Activated CD4-positive, alpha-beta T cell treated with anti-CD3 and anti-CD28 coated beads for 36 hours (primary cell): Measurements from ENCODE around the gene OSER1. TPM values are rescaled to one million over a fixed set of nuclear protein-coding genes. Genes with fewer than 3 reads are reported as not detected.

Experiments used
- ATAC-seq: fragments of 200-7000 bp; cut with Tn5 transposase; one replicate; pipeline ENCODE4 v1.10.0; 2021; ENCODE audit warnings: mild to moderate bottlenecking, moderate library complexity
- CTCF ChIA-PET: fragments of 350-600 bp; sonication (Branson Sonifier 250); formaldehyde crosslinking; loops from one replicate; lab custom pipeline; 2021; ENCODE audit warnings: antibody characterized with exemption; lab: Charles Lee
- POLR2A ChIA-PET: fragments of 350-600 bp; sonication (Branson Sonifier 250); formaldehyde crosslinking; loops from one replicate; lab custom pipeline; 2021; ENCODE audit warnings: antibody characterized with exemption, inconsistent platforms; lab: Charles Lee
- DNase-seq: peaks from one replicate; pipeline ENCODE4 v3.0.0-alpha.2; 2020
- H3K27ac Mint-ChIP-seq: one replicate; pipeline ENCODE4 v1.8.0; 2021; ENCODE audit warnings: mixed read lengths
- H3K27me3 Mint-ChIP-seq: one replicate; pipeline ENCODE4 v1.8.0; 2021; ENCODE audit warnings: mixed read lengths
- H3K36me3 Mint-ChIP-seq: one replicate; pipeline ENCODE4 v1.8.0; 2021; ENCODE audit warnings: low read depth, mixed read lengths
- H3K4me1 Mint-ChIP-seq: one replicate; pipeline ENCODE4 v1.8.0; 2021; ENCODE audit warnings: mixed read lengths
- H3K4me3 Mint-ChIP-seq: one replicate; pipeline ENCODE4 v1.8.0; 2021; ENCODE audit warnings: mild to moderate bottlenecking, moderate library complexity, mixed read lengths
- H3K9me3 Mint-ChIP-seq: one replicate; pipeline ENCODE4 v1.8.0; 2021; ENCODE audit warnings: low read depth, mixed read lengths
- intact Hi-C, 2 experiments: fragments of 100-400 bp; cut with DNase I in 1 of 2; cut with micrococcal nuclease in 1 of 2; formaldehyde crosslinking; loops; one replicate each; pipeline versions ENCODE4 v1.14.2 to v1.15.1; 2022 to 2024; cut with DNase I, micrococcal nuclease
- total RNA-seq, 2 experiments: library from RNA; stranded (reverse); gene quantifications; one replicate each; pipeline ENCODE4 v1.2.3, GENCODE V29; 2021

The OSER1 gene
- total RNA-seq, 2 experiments from 2014 or later: 19.9 to 22.5 TPM

- H3K27me3 Mint-ChIP-seq: peaks cover 36% of the 10 kb centered on the region
- H3K4me1 Mint-ChIP-seq: peaks cover 4% of the 10 kb centered on the region
- intact Hi-C loops: no loop called here
- H3K36me3 Mint-ChIP-seq: no peaks in the 10 kb centered on the region
- H3K4me3 Mint-ChIP-seq: no peak overlapping the region
- ChIA-PET POLR2A (interaction anchor here (0.5 to 0.6 kb wide), 2 partner anchors 8 to 733 kb away, joined by 3 read pairs; no protein-coding TSS in a partner anchor), CTCF (interaction anchor here (0.6 to 5.7 kb wide), 6 partner anchors 8 to 742 kb away, joined by 3 to 166 read pairs (median 6); no protein-coding TSS in a partner anchor)
- DNase-seq (no peak), ATAC-seq (no peak)
- H3K27ac Mint-ChIP-seq: no peak overlapping the region
- H3K9me3 Mint-ChIP-seq: no peaks in the 10 kb centered on the region
Measured at GRCh38 chr20:44187772-44188709, 22.5 kb downstream of the OSER1 start.

DNA sequence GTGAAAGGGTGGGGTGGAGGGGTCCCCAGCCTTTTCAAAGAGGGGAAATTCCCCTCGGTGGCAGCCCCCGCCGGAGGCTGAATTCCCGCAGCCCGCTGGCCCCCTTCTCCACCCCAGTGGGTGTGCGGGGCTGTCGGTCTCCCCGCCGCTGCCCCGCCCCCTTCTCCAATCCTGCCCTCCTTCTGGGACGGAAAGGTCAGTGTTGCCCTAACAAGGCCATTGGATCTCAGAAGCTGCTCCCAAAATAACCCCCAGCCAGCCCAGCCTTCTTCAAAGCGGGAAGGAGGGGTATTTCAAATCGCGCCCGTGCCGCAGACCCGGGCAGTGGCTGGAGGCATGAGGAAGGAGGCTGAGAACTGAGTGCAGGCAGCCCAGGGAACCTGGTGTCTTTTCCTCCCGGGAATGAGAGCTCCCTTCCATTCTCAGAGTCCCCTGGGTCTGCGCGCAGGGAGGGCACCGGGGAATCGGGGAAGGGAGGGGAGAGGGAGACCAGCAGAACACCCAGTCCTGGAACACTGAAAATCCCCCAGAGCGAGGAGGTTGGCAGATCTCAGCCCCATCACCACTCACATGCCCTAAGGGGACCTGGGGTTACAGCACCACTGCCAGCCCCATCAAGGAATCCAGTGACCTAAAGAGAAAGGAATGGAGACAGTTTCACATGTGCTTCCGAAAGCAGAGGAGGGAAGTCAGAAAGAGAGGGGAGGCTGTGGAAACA is 23.4 kb downstream of the OSER1 start, which contains the start of gene JPH2:
TSS of gene JPH2 (minus strand) at position 135 of the 718 bp plus-strand sequence. CDS start 483 bp downstream, outside the sequence.
- H3K9me3 Mint-ChIP-seq: no peaks in the 10 kb centered on the region
- no peak within 1 kb of the TSS for H3K27ac Mint-ChIP-seq
- CTCF ChIA-PET: interaction anchor here (1.0 to 5.7 kb wide), 2 partner anchors 10 to 69 kb away, joined by 3 to 166 read pairs; no protein-coding TSS in a partner anchor
- H3K27me3 Mint-ChIP-seq: peaks cover 42% of the 10 kb centered on the region
- ATAC-seq (no peak), DNase-seq (no peak)
- no peak within 1 kb of the TSS for H3K4me3 Mint-ChIP-seq
- no peaks in the 10 kb centered on the region for H3K36me3 Mint-ChIP-seq
- POLR2A ChIA-PET: interaction anchor here (0.5 to 0.6 kb wide), 2 partner anchors 9 to 732 kb away, joined by 3 read pairs; no protein-coding TSS in a partner anchor
- peaks cover 4% of the 10 kb centered on the region for H3K4me1 Mint-ChIP-seq
- intact Hi-C loops: no loop called here

GRCh38 chr20:44186674-44187053 is 23.9 kb downstream of the OSER1 start:
- no peaks in the 10 kb centered on the region for H3K9me3 Mint-ChIP-seq
- intact Hi-C loops: no loop called here
- H3K27me3 Mint-ChIP-seq: peaks cover 45% of the 10 kb centered on the region
- no peak overlapping the region for H3K4me3 Mint-ChIP-seq
- H3K36me3 Mint-ChIP-seq: no peaks in the 10 kb centered on the region
- H3K27ac Mint-ChIP-seq: no peak overlapping the region
- DNase-seq (no peak), ATAC-seq (no peak)
- POLR2A ChIA-PET: no interaction called here
- H3K4me1 Mint-ChIP-seq: peaks cover 4% of the 10 kb centered on the region
- CTCF ChIA-PET: interaction anchor here (0.7 to 5.7 kb wide), 3 partner anchors 8 to 937 kb away, joined by 3 to 166 read pairs (median 4); no protein-coding TSS in a partner anchor

DNA sequence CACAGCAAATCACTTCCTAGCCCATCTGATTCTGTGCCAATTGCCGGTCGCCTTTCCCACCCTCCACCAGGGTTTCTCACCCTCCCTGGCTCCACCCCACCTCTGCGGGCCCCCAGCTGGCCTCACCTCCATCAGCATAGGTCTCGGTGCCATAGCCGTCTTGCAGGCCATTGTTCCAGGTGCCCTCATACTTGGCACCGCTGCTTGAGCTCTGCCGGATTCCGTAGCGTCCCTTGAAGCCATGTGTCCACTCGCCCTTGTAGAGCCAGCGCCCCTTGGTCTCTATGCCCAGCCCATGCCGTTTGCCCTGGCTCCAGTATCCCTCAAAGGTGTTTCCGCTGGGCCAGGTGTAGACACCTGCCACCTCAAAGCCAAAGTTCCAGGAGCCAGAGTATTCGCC is 24.4 kb downstream of the OSER1 start:
- H3K4me1 Mint-ChIP-seq: peaks cover 4% of the 10 kb centered on the region
- H3K36me3 Mint-ChIP-seq: no peaks in the 10 kb centered on the region
- DNase-seq (no peak), ATAC-seq (no peak)
- no peak overlapping the region for H3K4me3 Mint-ChIP-seq
- H3K9me3 Mint-ChIP-seq: no peaks in the 10 kb centered on the region
- CTCF ChIA-PET: interaction anchor here (0.7 to 1.2 kb wide), 2 partner anchors 9 to 937 kb away, joined by 3 to 4 read pairs; no protein-coding TSS in a partner anchor
- no peak overlapping the region for H3K27ac Mint-ChIP-seq
- intact Hi-C loops: no loop called here
- peaks cover 49% of the 10 kb centered on the region for H3K27me3 Mint-ChIP-seq
- POLR2A ChIA-PET: no interaction called here

GRCh38 chr20:44185574-44185973 is 25.0 kb downstream of the OSER1 start:
- POLR2A ChIA-PET: no interaction called here
- CTCF ChIA-PET: interaction anchor here (0.7 to 1.2 kb wide), 2 partner anchors 10 to 936 kb away, joined by 3 to 4 read pairs; no protein-coding TSS in a partner anchor
- Mint-ChIP-seq H3K27ac (no peak overlapping the region), H3K9me3 (no peaks in the 10 kb centered on the region), H3K4me1 (peaks cover 4% of the 10 kb centered on the region), H3K36me3 (no peaks in the 10 kb centered on the region), H3K4me3 (no peak overlapping the region), H3K27me3 (peaks cover 46% of the 10 kb centered on the region)
- ATAC-seq: no peak
- intact Hi-C loops: no loop called here
- no peak for DNase-seq

GRCh38 chr20:44183282-44183681 is 27.3 kb downstream of the OSER1 start:
- H3K4me1 Mint-ChIP-seq: peaks cover 4% of the 10 kb centered on the region
- CTCF ChIA-PET: no interaction called here
- no peak for ATAC-seq

DNA sequence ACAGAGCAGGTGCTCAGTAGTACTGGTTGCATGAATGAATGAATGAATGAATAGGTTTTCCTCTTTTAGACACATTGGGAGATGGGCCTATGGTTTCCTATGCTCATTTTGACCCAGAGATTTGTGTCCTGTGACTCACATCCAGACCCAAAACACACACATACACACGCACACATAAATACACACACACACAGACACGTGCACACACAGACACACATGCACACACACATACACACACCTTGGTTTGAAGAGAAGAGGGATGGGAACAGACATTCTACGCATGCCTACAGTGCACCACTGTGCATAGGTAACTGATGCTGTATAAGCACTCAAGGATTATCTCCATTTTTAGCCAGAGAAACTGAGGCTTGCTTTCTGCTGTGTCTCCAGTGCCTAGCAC is 27.7 kb downstream of the OSER1 start:
- ChIA-PET POLR2A (no interaction called here), CTCF (no interaction called here)
- intact Hi-C loops: no loop called here
- H3K27ac Mint-ChIP-seq: no peak overlapping the region
- no peak overlapping the region for H3K4me3 Mint-ChIP-seq
- H3K27me3 Mint-ChIP-seq: peaks cover 36% of the 10 kb centered on the region
- H3K9me3 Mint-ChIP-seq: no peaks in the 10 kb centered on the region
- no peak for DNase-seq
- ATAC-seq: no peak
- peaks cover 4% of the 10 kb centered on the region for H3K4me1 Mint-ChIP-seq
- H3K36me3 Mint-ChIP-seq: no peaks in the 10 kb centered on the region

More at GRCh38 chr20:44183282-44183681, 27.3 kb downstream of the OSER1 start:
- DNase-seq: no peak
- H3K27ac Mint-ChIP-seq: no peak overlapping the region
- H3K9me3 Mint-ChIP-seq: no peaks in the 10 kb centered on the region
- H3K27me3 Mint-ChIP-seq: peaks cover 40% of the 10 kb centered on the region
- H3K36me3 Mint-ChIP-seq: no peaks in the 10 kb centered on the region
- no peak overlapping the region for H3K4me3 Mint-ChIP-seq
- intact Hi-C loops: no loop called here
- POLR2A ChIA-PET: no interaction called here

DNA sequence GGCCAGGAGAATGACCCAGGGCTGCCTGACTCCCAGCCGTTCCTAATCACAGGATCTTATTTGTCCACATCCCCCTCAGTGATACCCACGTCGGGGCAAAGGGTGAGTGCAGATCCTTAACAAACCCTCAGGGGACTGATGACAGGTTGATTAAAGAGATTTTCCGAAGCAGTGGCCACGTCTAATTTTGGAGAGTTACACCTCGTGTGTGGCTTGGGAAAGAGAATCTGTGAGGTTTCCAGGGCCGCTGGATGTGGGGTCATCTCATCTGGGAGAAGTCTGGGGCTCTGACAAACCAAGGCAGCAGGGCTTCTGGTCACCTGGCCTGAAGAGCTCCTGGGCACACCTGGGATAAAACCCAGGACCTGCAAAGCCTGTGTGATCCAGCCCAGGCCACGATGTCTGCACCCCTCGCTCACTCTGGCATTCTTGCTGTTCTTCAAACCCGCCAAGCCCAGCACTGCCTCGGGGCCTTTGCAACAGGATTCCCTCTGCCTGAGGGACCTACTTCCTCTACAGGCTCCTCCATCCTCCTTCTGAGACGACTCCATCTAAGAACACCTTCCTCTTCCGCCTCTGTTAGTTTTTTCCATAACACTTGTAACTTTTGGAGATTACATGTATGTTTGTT is 28.3 kb downstream of the OSER1 start:
- no peak overlapping the region for H3K4me3 Mint-ChIP-seq
- no peaks in the 10 kb centered on the region for H3K36me3 Mint-ChIP-seq
- H3K27ac Mint-ChIP-seq: no peak overlapping the region
- DNase-seq (no peak), ATAC-seq (no peak)
- peaks cover under 1% of the 10 kb centered on the region for H3K4me1 Mint-ChIP-seq
- H3K27me3 Mint-ChIP-seq: peaks cover 32% of the 10 kb centered on the region
- ChIA-PET POLR2A (no interaction called here), CTCF (interaction anchor here (1.0 kb wide), 1 partner anchor 66 kb away, joined by 4 read pairs; no protein-coding TSS in a partner anchor)
- no peaks in the 10 kb centered on the region for H3K9me3 Mint-ChIP-seq
- intact Hi-C loops: no loop called here

DNA sequence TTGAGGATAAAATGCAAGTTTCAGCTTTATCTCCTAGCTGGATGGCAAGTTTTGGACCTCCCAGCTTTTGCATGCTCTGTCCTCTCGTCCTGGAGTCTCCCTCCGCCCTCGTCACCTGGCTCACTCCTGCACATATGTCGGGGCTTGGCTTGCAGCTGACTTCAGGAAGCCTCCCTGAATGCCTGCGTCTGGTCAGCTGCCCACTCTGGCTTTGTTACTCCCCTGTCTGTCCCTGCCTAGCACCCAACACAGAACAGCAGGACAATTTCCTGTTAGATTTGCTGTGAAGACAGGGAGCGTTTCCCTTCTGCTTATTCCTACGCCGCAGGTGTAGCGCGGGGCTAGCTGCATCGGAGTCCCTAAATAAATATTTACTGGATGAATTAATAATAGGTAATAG is 29.0 kb downstream of the OSER1 start:
- ATAC-seq: no peak
- POLR2A ChIA-PET: no interaction called here

GRCh38 chr20:44180814-44181213 is 29.8 kb downstream of the OSER1 start:
- Mint-ChIP-seq H3K27me3 (peaks cover 27% of the 10 kb centered on the region), H3K9me3 (no peaks in the 10 kb centered on the region), H3K4me1 (no peaks in the 10 kb centered on the region), H3K36me3 (no peaks in the 10 kb centered on the region), H3K27ac (no peak overlapping the region), H3K4me3 (no peak overlapping the region)
- intact Hi-C loops: no loop called here
- ChIA-PET POLR2A (no interaction called here), CTCF (interaction anchor here (0.8 to 1.5 kb wide), 3 partner anchors 8 to 64 kb away, joined by 5 to 9 read pairs (median 5); no protein-coding TSS in a partner anchor)
- ATAC-seq (no peak), DNase-seq (no peak)

More for the DNA sequence above, 29.0 kb downstream of the OSER1 start:
- H3K27ac Mint-ChIP-seq: no peak overlapping the region
- CTCF ChIA-PET: interaction anchor here (0.9 to 1.2 kb wide), 3 partner anchors 8 to 65 kb away, joined by 3 to 5 read pairs (median 4); no protein-coding TSS in a partner anchor
- peaks cover 30% of the 10 kb centered on the region for H3K27me3 Mint-ChIP-seq
- H3K4me1 Mint-ChIP-seq: no peaks in the 10 kb centered on the region
- no peaks in the 10 kb centered on the region for H3K9me3 Mint-ChIP-seq
- H3K4me3 Mint-ChIP-seq: no peak overlapping the region
- no peaks in the 10 kb centered on the region for H3K36me3 Mint-ChIP-seq
- intact Hi-C loops: no loop called here
- DNase-seq: no peak
